ENCODE measurements around the gene RPS6KA2. TPM values are rescaled to one million over a fixed set of nuclear protein-coding genes. Genes with fewer than 3 reads are reported as not detected.

The RPS6KA2 gene
- total and polyA plus RNA-seq, 2 donors (not counting 1 experiment from before 2014, with no cell fraction given) = 2.2 to 16.0 TPM

DNA sequence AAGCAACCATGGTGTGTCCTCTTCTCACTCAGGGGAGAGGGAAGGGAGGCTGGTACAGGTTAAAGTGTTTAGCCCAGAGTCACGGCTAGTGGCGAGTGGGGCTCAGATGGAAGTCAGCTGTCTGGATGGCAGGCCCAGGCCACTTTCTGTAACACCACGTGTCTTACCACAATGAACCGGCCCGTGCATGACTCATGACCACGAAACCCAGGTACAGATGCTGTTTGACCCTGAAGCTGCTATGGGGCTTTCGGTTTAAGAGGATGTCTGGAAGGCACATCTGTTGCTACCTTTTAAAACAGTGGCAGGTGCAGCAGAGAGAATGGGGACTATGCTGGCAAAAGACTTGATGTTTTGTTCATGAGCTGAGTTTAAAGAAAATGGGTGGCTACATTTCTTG is 207.8 kb downstream of the RPS6KA2 start:
- H3K36me3 ChIP-seq (replicated peaks in 1 of 2; ENCODE audit: control extremely low read depth in 1 of 2, control insufficient read depth in 1 of 2, extremely low read depth in 1 of 2, insufficient read depth in 2 of 2, low read length in 1 of 2) = no peaks in the 10 kb centered on the region
- H3K4me1 ChIP-seq (ENCODE audit: control insufficient read depth in 2 of 2, insufficient read depth in 2 of 2, low read length in 2 of 2) = no peaks in the 10 kb centered on the region
- Mint-ChIP-seq H3K27ac (no peak overlapping the region), H3K4me1 (no peaks in the 10 kb centered on the region), H3K9me3 (ENCODE audit: insufficient read depth) (peaks cover 10% of the 10 kb centered on the region), H3K27me3 (no peaks in the 10 kb centered on the region), H3K4me3 (no peak overlapping the region)
- H3K4me2 ChIP-seq (replicated peaks; ENCODE audit: low read depth, low read length, poor library complexity, severe bottlenecking) = no peak overlapping the region
- TF ChIP-seq, protein P1, sequence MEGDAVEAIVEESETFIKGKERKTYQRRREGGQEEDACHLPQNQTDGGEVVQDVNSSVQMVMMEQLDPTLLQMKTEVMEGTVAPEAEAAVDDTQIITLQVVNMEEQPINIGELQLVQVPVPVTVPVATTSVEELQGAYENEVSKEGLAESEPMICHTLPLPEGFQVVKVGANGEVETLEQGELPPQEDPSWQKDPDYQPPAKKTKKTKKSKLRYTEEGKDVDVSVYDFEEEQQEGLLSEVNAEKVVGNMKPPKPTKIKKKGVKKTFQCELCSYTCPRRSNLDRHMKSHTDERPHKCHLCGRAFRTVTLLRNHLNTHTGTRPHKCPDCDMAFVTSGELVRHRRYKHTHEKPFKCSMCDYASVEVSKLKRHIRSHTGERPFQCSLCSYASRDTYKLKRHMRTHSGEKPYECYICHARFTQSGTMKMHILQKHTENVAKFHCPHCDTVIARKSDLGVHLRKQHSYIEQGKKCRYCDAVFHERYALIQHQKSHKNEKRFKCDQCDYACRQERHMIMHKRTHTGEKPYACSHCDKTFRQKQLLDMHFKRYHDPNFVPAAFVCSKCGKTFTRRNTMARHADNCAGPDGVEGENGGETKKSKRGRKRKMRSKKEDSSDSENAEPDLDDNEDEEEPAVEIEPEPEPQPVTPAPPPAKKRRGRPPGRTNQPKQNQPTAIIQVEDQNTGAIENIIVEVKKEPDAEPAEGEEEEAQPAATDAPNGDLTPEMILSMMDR (IDR thresholded peaks at IDR 0.05) = no peak
- no peak for TF ChIP-seq EZH2 (IDR thresholded peaks at IDR 0.05; ENCODE audit: borderline replicate concordance, insufficient read depth, low read depth, low read length, poor library complexity, severe bottlenecking)
- H3K4me3 ChIP-seq (ENCODE audit: control extremely low read depth in 1 of 5, extremely low read depth in 1 of 5, insufficient read depth in 1 of 5, low read depth in 2 of 5, low read length in 4 of 5) = no peak overlapping the region
- no peaks in the 10 kb centered on the region for H3K27me3 ChIP-seq (replicated peaks in 1 of 4; ENCODE audit: control extremely low read depth in 1 of 4, control insufficient read depth in 3 of 4, insufficient read depth in 4 of 4, low read length in 3 of 4)
- H3K79me2 ChIP-seq (ENCODE audit: control insufficient read depth, insufficient read depth, low read length) = no peaks in the 10 kb centered on the region
- ChIA-PET POLR2A (no interaction called here), CTCF (no interaction called here)
- intact Hi-C loops (cut with micrococcal nuclease) = no loop called here
- H4K20me1 ChIP-seq (ENCODE audit: control insufficient read depth, insufficient read depth, low read length, poor library complexity, severe bottlenecking) = no peaks in the 10 kb centered on the region
- no peak overlapping the region for H2AFZ ChIP-seq (ENCODE audit: insufficient read depth, low read depth, low read length, poor library complexity, severe bottlenecking)
- H3K27ac ChIP-seq (ENCODE audit: low read length in 2 of 2) = no peak overlapping the region
- DNase-seq = no peak
- 0% methylated on average over 1 of the region's 7 CpGs for WGBS (ENCODE audit: insufficient coverage)
- H3K9me3 ChIP-seq (ENCODE audit: control extremely low read depth in 1 of 3, control insufficient read depth in 2 of 3, insufficient read depth in 1 of 3, low read length in 2 of 3) = peaks cover 0 to 10% (median 0%) of the 10 kb centered on the region in 3 donors
- no peak overlapping the region for H3K9ac ChIP-seq (ENCODE audit: low read length)
- ATAC-seq (ENCODE audit: low read depth) = no peak

DNA sequence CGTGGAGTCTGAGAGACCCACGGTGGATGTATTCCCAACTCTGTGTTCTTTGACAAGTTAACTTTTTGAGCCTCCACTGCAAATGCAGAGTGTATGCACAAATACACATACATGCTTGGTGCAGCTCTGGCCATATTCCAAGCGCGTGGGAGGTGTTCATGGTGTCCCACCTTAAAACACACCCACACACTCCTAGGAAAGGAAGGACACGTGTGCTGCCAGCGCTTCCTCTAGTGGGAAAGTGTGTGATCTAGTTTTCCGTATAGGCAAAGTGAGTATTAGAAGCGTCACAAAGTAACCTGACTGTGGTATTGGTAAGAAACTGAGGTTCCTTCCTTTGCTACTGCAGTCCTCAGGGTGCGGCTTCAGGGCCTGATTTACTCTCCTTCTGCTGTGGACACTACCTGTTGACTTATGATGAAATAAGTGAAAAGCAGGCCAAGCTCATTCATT is 208.3 kb downstream of the RPS6KA2 start:
- POLR2A ChIA-PET = no interaction called here
- Histone ChIP-seq H3K27me3 (replicated peaks in 1 of 4; ENCODE audit: control extremely low read depth in 1 of 4, control insufficient read depth in 3 of 4, insufficient read depth in 4 of 4, low read length in 3 of 4) (no peaks in the 10 kb centered on the region), H2AFZ (ENCODE audit: insufficient read depth, low read depth, low read length, poor library complexity, severe bottlenecking) (no peak overlapping the region), H3K4me3 (ENCODE audit: control extremely low read depth in 1 of 5, extremely low read depth in 1 of 5, insufficient read depth in 1 of 5, low read depth in 2 of 5, low read length in 4 of 5) (no peak overlapping the region), H4K20me1 (ENCODE audit: control insufficient read depth, insufficient read depth, low read length, poor library complexity, severe bottlenecking) (no peaks in the 10 kb centered on the region), H3K4me2 (replicated peaks; ENCODE audit: low read depth, low read length, poor library complexity, severe bottlenecking) (no peak overlapping the region), H3K4me1 (ENCODE audit: control insufficient read depth in 2 of 2, insufficient read depth in 2 of 2, low read length in 2 of 2) (no peaks in the 10 kb centered on the region), H3K27ac (ENCODE audit: low read length in 2 of 2) (no peak overlapping the region), H3K9me3 (ENCODE audit: control extremely low read depth in 1 of 3, control insufficient read depth in 2 of 3, insufficient read depth in 1 of 3, low read length in 2 of 3) (peaks cover 0 to 10% (median 0%) of the 10 kb centered on the region in 3 donors), H3K36me3 (replicated peaks in 1 of 2; ENCODE audit: control extremely low read depth in 1 of 2, control insufficient read depth in 1 of 2, extremely low read depth in 1 of 2, insufficient read depth in 2 of 2, low read length in 1 of 2) (no peaks in the 10 kb centered on the region), H3K9ac (ENCODE audit: low read length) (no peak overlapping the region), H3K79me2 (ENCODE audit: control insufficient read depth, insufficient read depth, low read length) (no peaks in the 10 kb centered on the region)
- no peak overlapping the region for H3K4me3 Mint-ChIP-seq
- H3K9me3 Mint-ChIP-seq (ENCODE audit: insufficient read depth) = peaks cover 10% of the 10 kb centered on the region
- WGBS (ENCODE audit: insufficient coverage) = 100% methylated on average over 4 of the region's 9 CpGs
- DNase-seq = no peak
- H3K27ac Mint-ChIP-seq = no peak overlapping the region
- ATAC-seq (ENCODE audit: low read depth) = no peak
- no peaks in the 10 kb centered on the region for H3K27me3 Mint-ChIP-seq
- H3K4me1 Mint-ChIP-seq = no peaks in the 10 kb centered on the region
- CTCF ChIA-PET = no interaction called here
- TF ChIP-seq, protein P1 (IDR thresholded peaks at IDR 0.05) = no peak
- TF ChIP-seq EZH2 (IDR thresholded peaks at IDR 0.05; ENCODE audit: borderline replicate concordance, insufficient read depth, low read depth, low read length, poor library complexity, severe bottlenecking) = no peak
- intact Hi-C loops (cut with micrococcal nuclease) = no loop called here

Measured in B cell (primary cell).